H1 (cell line): ENCODE data around the gene KRT8. TPM values are rescaled to one million over a fixed set of nuclear protein-coding genes. Genes with fewer than 3 reads are reported as not detected.

ENCODE experiments used
- CTCF ChIA-PET: fragments of 300-600 bp; sonication (Branson Sonifier 250); formaldehyde crosslinking; loops from one replicate; lab custom pipeline; 2021; ENCODE audit not compliant: partially characterized antibody; lab: Charles Lee
- POLR2A ChIA-PET: fragments of 300-600 bp; sonication (Branson Sonifier 250); formaldehyde crosslinking; loops from one replicate; lab custom pipeline; 2021; ENCODE audit warnings: inconsistent platforms; ENCODE audit not compliant: partially characterized antibody; lab: Charles Lee
- DNase-seq, 2 experiments: peaks; one replicate each; pipeline versions ENCODE4 v3.0.0 to v3.0.0-alpha.2; 2010 to 2022; ENCODE audit warnings: low spot score in 2 of 2, low read depth in 1 of 2, mixed read lengths in 1 of 2
- FAIRE-seq: peaks from 2 replicates; lab custom pipeline; 2011; peaks lifted over from hg19 to GRCh38; lab: Jason Lieb, UNC
- H2AFZ ChIP-seq: 2 replicates; pipeline ENCODE4 v1.8.1; 2012; ENCODE audit warnings: low read length, inconsistent platforms
- H2AK5ac ChIP-seq: 2 replicates; pipeline ENCODE4 v1.6.1; 2013; ENCODE audit warnings: low read depth, low read length
- H2BK120ac ChIP-seq: replicated peaks from 2 replicates; pipeline ENCODE3; 2013; ENCODE audit warnings: low read depth, low read length, inconsistent platforms
- H2BK12ac ChIP-seq: 2 replicates; pipeline ENCODE4 v1.6.1; 2013; ENCODE audit warnings: low read depth, low read length
- H2BK15ac ChIP-seq: 2 replicates; pipeline ENCODE4 v1.6.1; 2013; ENCODE audit warnings: low read length
- H2BK20ac ChIP-seq: 2 replicates; pipeline ENCODE4 v1.6.1; 2013; ENCODE audit warnings: low read length
- H2BK5ac ChIP-seq: 2 replicates; pipeline ENCODE4 v1.6.1; 2013; ENCODE audit warnings: low read depth, low read length
- H3K14ac ChIP-seq: 2 replicates; pipeline ENCODE4 v1.6.1; 2013; ENCODE audit warnings: inconsistent platforms; ENCODE audit not compliant: insufficient read length
- H3K18ac ChIP-seq: 2 replicates; pipeline ENCODE4 v1.6.1; 2013; ENCODE audit warnings: low read length; ENCODE audit errors: extremely low read depth
- H3K23ac ChIP-seq: 2 replicates; pipeline ENCODE4 v1.6.1; 2013; ENCODE audit warnings: inconsistent platforms; ENCODE audit not compliant: insufficient read length
- H3K23me2 ChIP-seq: 2 replicates; pipeline ENCODE4 v1.6.1; 2013; ENCODE audit warnings: low read depth, low read length
- H3K27ac ChIP-seq: 2 replicates; pipeline ENCODE4 v1.6.1; 2011; ENCODE audit warnings: low read depth, low read length, inconsistent platforms
- H3K27me3 ChIP-seq, 4 experiments: replicated peaks in 1 of 4; 1 replicate in 1 of 4; 2 replicates in 3 of 4; pipeline versions ENCODE4 v1.6.1 to v1.8.1; 2011 to 2013; ENCODE audit warnings: low read length in 3 of 4, mild to moderate bottlenecking in 3 of 4, inconsistent platforms in 2 of 4, mixed read lengths in 2 of 4, moderate library complexity in 1 of 4; ENCODE audit not compliant: control insufficient read depth in 3 of 4, insufficient read depth in 3 of 4; ENCODE audit errors: extremely low read depth in 1 of 4
- H3K36me3 ChIP-seq, 4 experiments: 2 replicates each; pipeline versions ENCODE4 v1.6.1 to v1.8.1; 2011 to 2013; ENCODE audit warnings: mild to moderate bottlenecking in 4 of 4, low read length in 3 of 4, moderate library complexity in 2 of 4, control low read depth in 1 of 4, inconsistent platforms in 1 of 4; ENCODE audit not compliant: insufficient read depth in 4 of 4, control insufficient read depth in 2 of 4
- H3K4ac ChIP-seq: replicated peaks from 2 replicates; pipeline ENCODE3; 2013; ENCODE audit warnings: low read length, low read depth, mixed read lengths, inconsistent platforms; ENCODE audit not compliant: insufficient read length
- H3K4me1 ChIP-seq, 4 experiments: replicated peaks in 1 of 4; 1 replicate in 1 of 4; 2 replicates in 3 of 4; pipeline versions ENCODE4 v1.6.1 to v1.8.1; 2011 to 2013; ENCODE audit warnings: low read length in 3 of 4, inconsistent platforms in 2 of 4, mixed read lengths in 1 of 4; ENCODE audit not compliant: insufficient read depth in 4 of 4, control insufficient read depth in 3 of 4
- H3K4me2 ChIP-seq, 2 experiments: 2 replicates each; pipeline versions ENCODE4 v1.6.1 to v1.8.1; 2011 to 2013; ENCODE audit warnings: low read depth in 2 of 2, low read length in 2 of 2, control low read depth in 1 of 2, inconsistent platforms in 1 of 2, mild to moderate bottlenecking in 1 of 2; ENCODE audit not compliant: insufficient read depth in 1 of 2
- H3K4me3 ChIP-seq, 4 experiments: fragments of 200-600, 300-600 bp in 1 of 4; sonication (generic), shearing (Covaris generic), sonication (Bioruptor Twin) in 1 of 4; 2 replicates each; pipeline versions ENCODE4 v1.5.1 to v1.8.1; 2011 to 2016; ENCODE audit warnings: low read length in 4 of 4, low read depth in 3 of 4, control low read depth in 2 of 4, inconsistent platforms in 2 of 4, mild to moderate bottlenecking in 2 of 4, mixed read lengths in 1 of 4, moderate library complexity in 1 of 4; ENCODE audit not compliant: insufficient read depth in 2 of 4; ENCODE audit errors: extremely low read depth in 1 of 4
- H3K56ac ChIP-seq: replicated peaks from 2 replicates; pipeline ENCODE3; 2013; ENCODE audit warnings: low read depth, mild to moderate bottlenecking, mixed read lengths, low read length, inconsistent platforms; ENCODE audit not compliant: insufficient read length
- H3K79me1 ChIP-seq: 2 replicates; pipeline ENCODE4 v1.6.1; 2013; ENCODE audit warnings: low read depth, low read length, control low read depth
- H3K79me2 ChIP-seq, 2 experiments: 2 replicates each; pipeline versions ENCODE4 v1.6.1 to v1.8.1; 2012 to 2013; ENCODE audit warnings: low read length in 2 of 2, mild to moderate bottlenecking in 2 of 2, inconsistent platforms in 1 of 2; ENCODE audit not compliant: insufficient read depth in 2 of 2, control insufficient read depth in 1 of 2
- H3K9ac ChIP-seq, 4 experiments: replicated peaks in 1 of 4; 1 replicate in 1 of 4; 2 replicates in 3 of 4; pipeline versions ENCODE4 v1.6.1 to v1.8.1; 2011 to 2013; ENCODE audit warnings: low read depth in 3 of 4, low read length in 3 of 4, control low read depth in 2 of 4, mild to moderate bottlenecking in 2 of 4, moderate library complexity in 2 of 4, inconsistent platforms in 1 of 4; ENCODE audit errors: extremely low read depth in 1 of 4
- H3K9me3 ChIP-seq, 2 experiments: 2 replicates each; pipeline versions ENCODE4 v1.6.1 to v1.8.1; 2012 to 2013; ENCODE audit warnings: mild to moderate bottlenecking in 2 of 2, moderate library complexity in 2 of 2, control low read depth in 1 of 2, inconsistent platforms in 1 of 2, low read depth in 1 of 2, low read length in 1 of 2, mixed read lengths in 1 of 2; ENCODE audit not compliant: insufficient read depth in 2 of 2
- H4K20me1 ChIP-seq, 2 experiments: replicated peaks in 1 of 2; 2 replicates each; pipeline versions ENCODE3 to v1.8.1; 2011 to 2013; ENCODE audit warnings: inconsistent platforms in 2 of 2, low read length in 2 of 2, mild to moderate bottlenecking in 1 of 2; ENCODE audit not compliant: insufficient read depth in 2 of 2, control insufficient read depth in 1 of 2
- H4K5ac ChIP-seq: 2 replicates; pipeline ENCODE4 v1.6.1; 2013; ENCODE audit warnings: low read length, low read depth, mixed read lengths, inconsistent platforms; ENCODE audit not compliant: insufficient read length
- H4K8ac ChIP-seq: 2 replicates; pipeline ENCODE4 v1.8.0; 2013; ENCODE audit warnings: mild to moderate bottlenecking, moderate library complexity, low read length, inconsistent platforms; ENCODE audit not compliant: insufficient read depth; ENCODE audit errors: extremely low read depth
- H4K91ac ChIP-seq: replicated peaks from 2 replicates; pipeline ENCODE3; 2013; ENCODE audit warnings: low read length, mixed read lengths, inconsistent platforms; ENCODE audit not compliant: insufficient read length
- BCL11A ChIP-seq, 2 experiments: IDR thresholded peaks; one replicate each; pipeline ENCODE4 v1.6.1; 2011; ENCODE audit warnings: low read depth in 2 of 2, low read length in 2 of 2, mild to moderate bottlenecking in 2 of 2
- CBX5 ChIP-seq: fragments of 300-800, 300-1000 bp; sonication (generic); IDR thresholded peaks from 2 replicates; pipeline ENCODE4 v1.7.1; 2016; ENCODE audit warnings: antibody characterized with exemption, low read length, low read depth
- CTBP2 ChIP-seq: IDR thresholded peaks from 2 replicates; pipeline ENCODE4 v1.7.0; 2011; ENCODE audit warnings: borderline replicate concordance, mild to moderate bottlenecking, moderate library complexity, mixed read lengths, low read length; ENCODE audit not compliant: insufficient read depth, insufficient read length
- FOSL1 ChIP-seq: IDR thresholded peaks from 2 replicates; pipeline ENCODE4 v1.6.1; 2011; ENCODE audit warnings: mild to moderate bottlenecking, low read depth, low read length, moderate library complexity; ENCODE audit not compliant: insufficient read depth
- GABPA ChIP-seq: IDR thresholded peaks from 2 replicates; pipeline ENCODE4 v1.6.1; 2011; ENCODE audit warnings: mild to moderate bottlenecking, low read length, moderate library complexity, borderline replicate concordance; ENCODE audit not compliant: insufficient read depth
- HDAC2 ChIP-seq, 2 experiments: fragments of 300-600 bp in 1 of 2; sonication (generic) in 1 of 2; IDR thresholded peaks; 2 replicates each; pipeline ENCODE4 v1.6.1; 2011 to 2012; ENCODE audit warnings: low read depth in 2 of 2, low read length in 2 of 2, mild to moderate bottlenecking in 2 of 2, moderate library complexity in 2 of 2, borderline replicate concordance in 1 of 2, inconsistent platforms in 1 of 2
- JUN ChIP-seq: IDR thresholded peaks from 2 replicates; pipeline ENCODE4 v1.6.1; 2011; ENCODE audit warnings: low read depth, mild to moderate bottlenecking, improper control_type of control experiment, low read length
- KDM4A ChIP-seq: IDR thresholded peaks from one replicate; pipeline ENCODE4 v1.7.1; 2012; ENCODE audit warnings: low read depth, mild to moderate bottlenecking, moderate library complexity, low read length, inconsistent platforms; ENCODE audit not compliant: severe bottlenecking
- MAFK ChIP-seq: IDR thresholded peaks from 2 replicates; pipeline ENCODE4 v1.6.1; 2012; ENCODE audit warnings: low read depth, mild to moderate bottlenecking, improper control_type of control experiment, low read length
- NRF1 ChIP-seq: IDR thresholded peaks from 2 replicates; pipeline ENCODE4 v1.6.1; 2011; ENCODE audit warnings: mild to moderate bottlenecking, low read depth, low read length, improper control_type of control experiment
- POLR2AphosphoS5 ChIP-seq: IDR thresholded peaks from 2 replicates; pipeline ENCODE4 v1.6.1; 2011; ENCODE audit warnings: low read depth, low read length
- RFX5 ChIP-seq: IDR thresholded peaks from 2 replicates; pipeline ENCODE4 v1.6.1; 2011; ENCODE audit warnings: low read depth, low read length, improper control_type of control experiment, borderline replicate concordance
- RXRA ChIP-seq: IDR thresholded peaks from 2 replicates; pipeline ENCODE4 v1.6.1; 2011; ENCODE audit warnings: low read depth, mild to moderate bottlenecking, low read length, moderate library complexity; ENCODE audit not compliant: insufficient read depth
- SAP30 ChIP-seq: fragments of 300-600 bp; sonication (generic); IDR thresholded peaks from 2 replicates; pipeline ENCODE4 v1.7.1; 2012; ENCODE audit warnings: low read length, moderate library complexity, mild to moderate bottlenecking, inconsistent platforms; ENCODE audit not compliant: insufficient read depth, insufficient replicate concordance
- TBP ChIP-seq: IDR thresholded peaks from 2 replicates; pipeline ENCODE4 v1.6.1; 2011; ENCODE audit warnings: low read depth, low read length, improper control_type of control experiment
- WGBS, 2 experiments: shearing (Covaris generic) in 1 of 2; methylation state at CpG; one replicate each; pipeline versions ENCODE4 v1.1.6 to v1.1.7; 2013 to 2015; ENCODE audit warnings: low lambda C conversion rate in 2 of 2, mixed read lengths in 2 of 2, inconsistent platforms in 1 of 2, low coverage in 1 of 2, missing lambda C conversion rate in 1 of 2; ENCODE audit not compliant: insufficient replicate concordance in 2 of 2, insufficient coverage in 1 of 2, insufficient read length in 1 of 2; ENCODE audit errors: extremely low coverage in 1 of 2, missing lambda C conversion rate in 1 of 2; 5-methylcytosine and 5-hydroxymethylcytosine counted together
- polyA plus RNA-seq, 7 experiments: library from polyadenylated mRNA; depleted of rRNA in 3 of 7; stranded (reverse) in 5 of 7; unstranded in 2 of 7; fragments of >200 nt in 5 of 7; fragments of 200-250 nt in 2 of 7; gene quantifications; 1 replicate in 5 of 7; 2 replicates in 1 of 7; 4 replicates in 1 of 7; pipeline versions ENCODE4 v1.2.1 to v1.2.3, GENCODE V29; 2011 to 2013; ENCODE audit warnings: missing spikeins in 2 of 7, mixed read lengths in 2 of 7
- total RNA-seq: library from RNA; stranded (reverse); fragmentation: NEBNext Ultra II Directional; extraction: Animal tissue kit (Norgen Biotek cat#: 25700); gene quantifications from 2 replicates; pipeline ENCODE4 v1.2.1, GENCODE V29; 2021

Gene KRT8
- total and polyA plus RNA-seq, 2 of the 8 experiments (the other 6 are each of a cell fraction or from before 2014, with no cell fraction given): 280 to 290 TPM

- no peaks in the 10 kb centered on the region for H3K36me3 ChIP-seq
- no peaks in the 10 kb centered on the region for H3K23me2 ChIP-seq
- no peak overlapping the region for H2BK12ac ChIP-seq
- H3K18ac ChIP-seq: no peak overlapping the region
- ChIA-PET POLR2A (no interaction called here), CTCF (no interaction called here)
- no peak overlapping the region for H4K5ac ChIP-seq
- H3K56ac ChIP-seq: no peak overlapping the region
- no peak overlapping the region for H4K8ac ChIP-seq
- H2AK5ac ChIP-seq: no peak overlapping the region
- H2AFZ ChIP-seq: no peak overlapping the region
- no peaks in the 10 kb centered on the region for H3K4me1 ChIP-seq
- H3K4me2 ChIP-seq: no peak overlapping the region
- H3K9ac ChIP-seq: no peak overlapping the region
- H3K14ac ChIP-seq: no peak overlapping the region
- H4K91ac ChIP-seq: no peak overlapping the region
- no peaks in the 10 kb centered on the region for H4K20me1 ChIP-seq
- H2BK20ac ChIP-seq: no peak overlapping the region
- FAIRE-seq (no peak), DNase-seq (no peak)
- WGBS, 2 experiments: 94% methylated on average over 5 of the region's 5 CpGs; no CpG with 5 or more reads in 1 of the 2 experiments
- no peaks in the 10 kb centered on the region for H3K79me1 ChIP-seq
- no peak overlapping the region for H2BK5ac ChIP-seq
- no peak overlapping the region for H3K27ac ChIP-seq
- no peak overlapping the region for H2BK15ac ChIP-seq
- no peak overlapping the region for H2BK120ac ChIP-seq
- H3K4ac ChIP-seq: no peak overlapping the region
- no peak overlapping the region for H3K23ac ChIP-seq
- H3K79me2 ChIP-seq: no peaks in the 10 kb centered on the region
- no peak overlapping the region for H3K4me3 ChIP-seq
- H3K9me3 ChIP-seq: no peaks in the 10 kb centered on the region
- no peaks in the 10 kb centered on the region; a peak in 1 of 7 replicates for H3K27me3 ChIP-seq
- TF ChIP-seq CBX5: no peak
- no peak for TF ChIP-seq FOSL1
- TF ChIP-seq RFX5: no peak
- no peak for TF ChIP-seq BCL11A (IDR thresholded peaks at IDR 0.05; ENCODE audit: low read depth in 2 of 2, low read length in 2 of 2)
- no peak for TF ChIP-seq CTBP2
- TF ChIP-seq JUN: no peak
- TF ChIP-seq RXRA: no peak
- no peak for TF ChIP-seq SAP30
- no peak for TF ChIP-seq NRF1
- TF ChIP-seq TBP: no peak
- TF ChIP-seq POLR2AphosphoS5: no peak
- no peak for TF ChIP-seq MAFK
- TF ChIP-seq HDAC2 (IDR thresholded peaks at IDR 0.05; ENCODE audit: borderline replicate concordance in 1 of 2, low read depth in 2 of 2, low read length in 2 of 2): no peak
- no peak for TF ChIP-seq KDM4A
- no peak for TF ChIP-seq GABPA
Measured at GRCh38 chr12:52850681-52851080, 54.2 kb downstream of the KRT8 start.
